HG02981 (cell line): ENCODE measurements around the gene PELO.
"Not testable (repeated sequence)": the region's sequence is repeated elsewhere in the genome, so short reads cannot be mapped to it uniquely, and the experiment has no call there.

Experiments
- ATAC-seq: cut with Tn5 transposase; IDR thresholded peaks from one replicate; pipeline ENCODE4 v1.9.1; 2021; ENCODE audit warnings: mild to moderate bottlenecking, moderate library complexity; ENCODE audit not compliant: unreplicated experiment

The PELO gene

DNA sequence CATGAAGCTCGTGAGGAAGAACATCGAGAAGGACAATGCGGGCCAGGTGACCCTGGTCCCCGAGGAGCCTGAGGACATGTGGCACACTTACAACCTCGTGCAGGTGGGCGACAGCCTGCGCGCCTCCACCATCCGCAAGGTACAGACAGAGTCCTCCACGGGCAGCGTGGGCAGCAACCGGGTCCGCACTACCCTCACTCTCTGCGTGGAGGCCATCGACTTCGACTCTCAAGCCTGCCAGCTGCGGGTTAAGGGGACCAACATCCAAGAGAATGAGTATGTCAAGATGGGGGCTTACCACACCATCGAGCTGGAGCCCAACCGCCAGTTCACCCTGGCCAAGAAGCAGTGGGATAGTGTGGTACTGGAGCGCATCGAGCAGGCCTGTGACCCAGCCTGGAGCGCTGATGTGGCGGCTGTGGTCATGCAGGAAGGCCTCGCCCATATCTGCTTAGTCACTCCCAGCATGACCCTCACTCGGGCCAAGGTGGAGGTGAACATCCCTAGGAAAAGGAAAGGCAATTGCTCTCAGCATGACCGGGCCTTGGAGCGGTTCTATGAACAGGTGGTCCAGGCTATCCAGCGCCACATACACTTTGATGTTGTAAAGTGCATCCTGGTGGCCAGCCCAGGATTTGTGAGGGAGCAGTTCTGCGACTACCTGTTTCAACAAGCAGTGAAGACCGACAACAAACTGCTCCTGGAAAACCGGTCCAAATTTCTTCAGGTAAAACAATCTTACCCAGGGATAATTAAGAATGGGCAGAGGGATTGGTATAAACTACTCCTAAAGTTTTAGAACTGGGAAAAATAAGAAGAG lies 12.9 kb downstream of the PELO start:
- peak; percentile 38 for ATAC-seq

DNA sequence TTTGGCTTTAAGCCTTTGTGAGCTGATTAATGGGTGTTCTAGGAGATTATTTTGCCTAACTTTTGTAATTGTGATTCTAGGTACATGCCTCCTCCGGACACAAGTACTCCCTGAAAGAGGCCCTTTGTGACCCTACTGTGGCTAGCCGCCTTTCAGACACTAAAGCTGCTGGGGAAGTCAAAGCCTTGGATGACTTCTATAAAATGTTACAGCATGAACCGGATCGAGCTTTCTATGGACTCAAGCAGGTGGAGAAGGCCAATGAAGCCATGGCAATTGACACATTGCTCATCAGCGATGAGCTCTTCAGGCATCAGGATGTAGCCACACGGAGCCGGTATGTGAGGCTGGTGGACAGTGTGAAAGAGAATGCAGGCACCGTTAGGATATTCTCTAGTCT lies 13.6 kb downstream of the PELO start:
- ATAC-seq: no peak

DNA sequence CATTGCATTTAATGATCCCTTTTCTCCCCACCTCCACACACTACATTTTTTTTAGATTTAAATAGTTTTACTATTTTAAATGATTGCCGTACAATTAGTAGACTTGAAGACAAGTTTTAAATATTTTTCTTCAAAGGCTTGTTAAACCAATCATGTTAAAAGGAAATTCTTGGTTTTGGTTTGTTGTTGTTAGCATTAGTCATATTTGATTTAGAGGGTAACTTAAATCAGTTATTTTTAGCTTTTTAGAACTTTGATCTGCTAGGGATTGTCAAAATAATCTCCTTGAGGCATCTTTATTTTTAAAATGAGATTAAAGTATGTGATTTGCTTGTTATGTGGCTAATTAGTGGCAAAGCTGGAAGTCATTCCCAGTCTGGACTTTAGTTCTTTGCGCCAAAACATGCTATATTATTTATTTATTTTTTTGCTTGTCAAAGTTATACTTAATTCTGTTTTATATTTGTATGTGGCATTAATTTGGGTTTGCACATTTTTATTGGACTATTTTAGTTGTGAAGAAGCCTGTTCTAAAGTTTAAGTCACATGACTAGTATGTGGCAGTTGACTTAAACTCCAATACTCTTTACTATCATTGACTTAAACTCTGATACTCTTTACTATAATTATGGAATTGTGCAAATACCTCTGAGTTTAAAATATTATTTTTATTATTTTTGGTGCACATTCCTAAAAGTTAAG lies 14.7 kb downstream of the PELO start:
- no peak for ATAC-seq

DNA sequence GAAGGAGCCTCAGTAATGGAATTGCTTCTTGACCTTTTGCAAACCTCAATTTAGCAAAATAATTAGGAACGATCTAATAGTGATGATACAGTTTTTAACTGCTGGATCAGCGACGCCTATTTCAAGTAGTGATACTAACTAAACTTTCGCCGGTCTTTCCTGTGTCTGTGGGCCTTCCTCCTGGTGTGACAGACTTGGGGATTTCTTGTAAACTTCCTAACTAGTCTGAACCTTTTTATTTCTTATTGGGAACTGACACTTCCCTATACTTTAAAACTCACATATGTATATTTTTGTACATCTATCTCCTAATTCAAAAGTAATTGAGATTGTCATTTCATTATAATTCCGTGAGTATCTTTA lies 15.2 kb downstream of the PELO start:
- ATAC-seq: no peak

DNA sequence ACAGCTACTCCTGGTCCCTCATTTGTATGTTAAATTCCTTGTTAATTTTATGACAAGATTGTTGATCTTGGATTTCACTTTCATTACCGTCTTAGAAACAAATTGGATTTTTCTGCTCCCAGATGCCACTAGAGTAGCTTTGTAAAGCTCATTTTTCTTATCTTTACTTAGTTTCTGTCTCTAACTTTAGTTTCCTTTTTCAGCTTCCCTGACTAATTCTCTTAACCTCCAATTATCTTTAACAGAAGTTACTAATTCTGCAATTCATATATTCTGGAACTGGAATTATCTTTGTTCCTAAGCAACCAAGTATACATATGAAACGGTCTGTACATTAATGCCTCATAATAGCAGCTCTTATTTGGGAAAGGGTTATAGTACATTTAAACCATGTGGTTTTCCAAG lies 16.7 kb downstream of the PELO start:
- no peak for ATAC-seq

DNA sequence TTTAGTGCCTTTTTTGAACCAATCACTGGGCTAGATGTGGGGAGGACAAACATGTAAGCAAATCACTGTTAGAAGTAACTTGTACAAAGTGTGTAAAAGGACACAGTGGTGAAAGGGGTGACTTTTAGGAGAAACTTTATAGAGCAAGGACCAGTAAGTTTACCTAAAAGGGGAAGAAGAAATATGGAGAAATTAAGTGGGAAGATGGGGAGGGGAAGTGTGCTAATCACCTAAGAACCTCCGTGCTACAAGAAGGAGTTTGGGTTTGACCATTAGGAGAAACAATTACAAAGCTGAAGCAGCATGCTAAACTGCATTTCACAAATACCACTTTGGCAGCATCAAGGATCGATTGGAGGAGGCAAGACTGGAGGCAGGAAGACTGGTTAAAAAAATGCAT lies 17.3 kb downstream of the PELO start:
- no peak for ATAC-seq

DNA sequence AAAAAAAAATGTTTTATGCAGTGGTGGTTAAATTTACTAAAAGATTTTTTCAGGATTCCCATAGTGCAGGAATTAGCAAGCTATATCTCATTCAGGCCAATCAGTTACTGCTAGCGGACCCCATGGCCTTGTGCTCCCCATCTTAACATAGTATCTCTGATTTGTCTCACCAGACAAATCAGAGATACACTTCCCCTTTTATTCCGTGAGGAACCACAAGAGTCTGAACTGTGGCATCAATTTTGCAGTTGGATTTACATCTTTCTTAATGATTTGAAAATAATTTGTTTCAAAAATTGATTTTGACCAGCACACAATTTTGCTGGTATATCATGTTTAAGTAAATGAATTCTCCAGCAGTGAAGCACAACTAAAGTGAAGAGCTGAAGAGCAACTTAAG lies 17.9 kb downstream of the PELO start:
- ATAC-seq: no peak

DNA sequence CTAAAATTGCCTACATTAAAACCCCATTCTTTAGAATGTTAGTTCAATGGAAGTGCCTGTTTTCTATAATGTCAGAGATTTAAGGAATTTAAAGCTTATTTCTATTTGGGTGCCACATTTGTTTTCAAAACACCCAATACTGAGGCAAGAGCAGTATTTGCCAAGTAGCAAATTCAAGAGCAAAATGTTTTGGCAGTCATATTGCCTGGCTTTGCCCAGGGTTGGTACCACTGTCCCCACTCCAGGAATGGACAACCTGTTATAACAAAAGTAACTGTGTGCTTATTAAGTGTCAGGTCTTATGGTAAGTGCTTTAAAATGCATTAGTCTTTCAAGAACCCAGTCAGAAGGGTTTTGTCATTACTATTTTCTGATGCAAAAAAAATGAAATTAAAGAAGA lies 19.3 kb downstream of the PELO start:
- ATAC-seq: no peak

DNA sequence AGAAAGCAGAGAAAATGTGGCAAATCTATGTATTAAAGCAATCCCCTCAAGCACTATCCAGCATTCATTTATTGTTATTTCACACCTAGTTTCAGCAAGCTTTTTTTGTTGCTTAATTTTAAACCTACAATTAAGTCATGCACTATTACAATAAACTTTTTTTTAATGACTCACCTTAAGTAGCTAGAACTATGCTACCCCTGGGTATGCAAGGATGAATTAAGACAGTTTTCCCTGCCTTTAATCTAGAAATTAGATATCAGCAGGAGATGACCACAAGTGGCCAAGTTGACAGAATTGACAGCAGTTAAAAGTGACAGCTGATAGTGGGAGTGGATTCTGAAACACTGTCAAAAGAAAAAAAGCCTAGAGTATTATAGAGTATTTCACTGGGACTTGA lies 20.0 kb downstream of the PELO start:
- no peak for ATAC-seq

DNA sequence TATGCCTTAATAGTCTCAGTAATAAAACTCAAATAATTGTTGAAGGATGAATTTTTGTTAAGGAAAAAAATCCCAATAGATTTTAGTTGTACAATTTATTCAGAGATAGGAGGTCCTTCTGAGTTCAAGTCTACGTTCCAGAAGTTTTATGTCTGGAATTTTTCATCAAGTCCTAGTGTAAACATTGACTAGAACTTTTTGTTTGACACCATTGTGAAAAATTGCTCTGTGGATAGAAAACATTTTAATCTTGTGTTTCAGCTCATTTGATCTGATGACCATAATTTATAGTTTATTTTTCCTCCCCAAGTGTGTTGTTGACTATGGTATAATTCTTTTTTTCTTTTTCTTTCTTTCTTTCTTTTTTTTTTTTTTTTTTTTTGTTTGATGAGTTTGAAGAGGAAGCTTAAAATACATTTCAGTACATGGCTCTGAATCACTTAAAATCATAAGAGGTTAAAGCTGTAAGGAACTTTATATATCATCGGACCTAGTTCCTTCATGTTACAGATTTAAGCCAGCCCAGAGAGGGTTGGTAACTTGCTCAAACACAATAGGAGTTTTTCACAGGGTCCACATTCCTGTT lies 20.7 kb downstream of the PELO start:
- no peak for ATAC-seq

DNA sequence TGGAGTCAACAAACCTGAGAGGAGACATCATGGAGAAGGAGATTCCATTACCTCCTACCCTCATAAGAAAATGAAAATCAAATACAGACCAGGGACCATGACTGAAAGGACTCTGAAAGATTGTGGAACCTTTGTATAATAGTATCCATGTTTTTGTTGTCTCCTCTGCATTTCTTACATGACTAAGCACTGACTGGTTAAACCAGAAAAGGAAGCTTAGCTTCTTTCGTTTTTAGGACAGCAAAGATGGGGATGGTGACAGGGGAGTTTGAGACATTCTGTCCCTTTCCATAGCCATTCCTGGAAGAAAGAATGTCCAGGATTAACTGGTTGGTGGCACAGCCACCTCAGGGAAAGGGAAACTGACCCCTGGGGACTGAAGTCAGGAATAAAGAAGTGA lies 22.2 kb downstream of the PELO start:
- ATAC-seq: no peak

DNA sequence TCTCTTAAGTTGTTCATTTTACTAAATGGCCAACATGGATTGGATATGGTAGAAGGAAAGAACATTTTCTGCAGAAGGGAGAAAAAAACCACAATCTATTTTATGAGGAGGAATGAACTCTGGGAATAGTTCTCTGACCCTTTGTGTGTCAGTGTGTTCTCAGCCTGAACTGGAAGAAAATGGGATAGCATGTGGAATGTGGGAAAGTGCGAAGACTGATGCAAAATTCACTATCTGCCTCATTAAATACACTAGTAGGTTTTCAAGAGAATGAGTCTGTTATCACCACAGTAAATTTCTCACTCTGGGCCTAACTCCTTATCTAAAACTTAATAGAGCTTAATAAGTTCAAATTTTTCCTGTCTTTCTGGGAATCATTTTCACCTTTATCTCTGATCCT lies 22.7 kb downstream of the PELO start:
- ATAC-seq: no peak

DNA sequence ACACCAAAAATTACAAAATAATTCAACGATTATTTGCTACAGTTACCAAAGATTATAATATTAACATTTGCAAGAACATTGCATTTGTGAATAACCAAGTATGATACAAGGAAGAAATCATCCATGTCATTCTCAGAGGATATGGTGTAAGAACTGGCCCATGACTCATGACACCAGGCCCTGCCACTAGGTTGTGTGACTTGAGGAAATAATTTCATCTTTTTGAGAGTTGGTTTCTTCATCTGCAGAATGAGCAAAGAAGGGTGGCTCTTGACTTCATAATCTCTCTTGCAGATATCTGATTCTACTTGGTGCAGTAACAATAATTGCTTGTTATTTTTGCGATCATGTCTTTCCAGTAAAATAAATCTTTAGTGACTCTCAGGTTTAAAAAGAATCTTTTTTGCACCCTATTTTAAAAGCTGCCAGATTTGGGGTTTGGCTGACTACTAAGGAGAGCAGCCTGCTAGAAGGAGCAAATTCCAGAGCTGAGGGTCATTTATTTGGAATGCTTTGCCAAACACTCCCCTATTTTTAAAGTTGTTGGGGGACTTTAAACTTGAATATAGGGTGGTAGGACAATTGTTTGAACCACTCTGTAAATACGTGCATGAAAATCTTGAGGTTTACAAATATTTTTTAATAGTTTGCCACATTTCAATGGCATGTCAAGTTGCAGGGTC lies 23.5 kb downstream of the PELO start:
- no peak for ATAC-seq

DNA sequence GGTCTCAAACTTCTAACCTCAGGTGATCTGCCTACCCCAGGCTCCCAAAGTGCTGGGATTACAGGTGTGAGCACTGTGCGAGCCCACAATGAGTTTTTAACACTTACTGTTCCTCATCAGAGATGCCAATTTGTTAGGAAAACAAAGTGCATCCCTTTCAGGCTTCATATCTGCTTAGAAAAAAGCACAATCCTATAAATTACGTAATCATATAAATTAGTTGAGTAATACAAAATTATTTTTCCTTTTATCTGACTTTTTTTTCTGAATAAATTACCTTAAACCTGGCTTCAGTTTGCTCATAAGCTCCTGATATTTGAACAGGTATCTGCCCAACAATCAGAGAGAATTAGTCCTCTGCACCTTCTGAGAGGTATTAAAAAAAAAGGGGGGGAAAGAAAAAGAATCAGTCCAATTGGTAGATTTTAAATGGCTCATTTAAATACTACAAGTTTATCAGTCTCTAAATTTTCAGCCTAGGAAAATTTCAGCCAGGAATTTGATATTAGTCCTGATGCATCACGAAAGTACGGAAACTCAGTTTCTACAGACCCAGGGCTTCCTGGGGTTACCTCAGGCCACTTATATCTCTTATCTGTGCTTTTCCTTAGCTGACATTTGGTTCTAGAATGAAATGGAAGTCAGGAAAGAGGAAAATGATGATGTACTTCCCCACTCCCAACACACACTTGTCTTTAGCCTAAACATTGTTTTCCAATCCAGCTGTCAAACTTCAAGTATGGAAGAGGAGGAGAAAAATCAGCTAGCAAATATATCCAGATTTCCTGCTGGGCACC lies 26.8 kb downstream of the PELO start:
- no peak for ATAC-seq

DNA sequence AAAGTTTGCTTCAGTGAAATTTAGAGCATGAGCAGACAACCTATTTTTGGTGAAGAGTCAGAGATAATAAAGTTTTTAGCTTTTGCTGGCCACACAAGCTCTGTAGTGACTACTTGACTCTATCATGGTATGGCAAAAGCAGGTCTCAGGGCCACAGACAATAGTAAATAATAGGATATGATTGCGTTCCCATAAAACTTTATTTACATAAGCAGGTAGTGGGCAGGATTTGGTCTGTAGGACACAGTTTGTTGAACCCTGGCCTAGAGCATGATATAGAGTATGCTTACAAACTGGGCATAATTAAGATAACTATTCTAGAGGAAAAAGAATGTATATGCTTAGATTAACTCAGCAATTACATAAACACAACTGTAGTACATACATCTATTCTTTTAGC lies 30.1 kb downstream of the PELO start:
- ATAC-seq: no peak

DNA sequence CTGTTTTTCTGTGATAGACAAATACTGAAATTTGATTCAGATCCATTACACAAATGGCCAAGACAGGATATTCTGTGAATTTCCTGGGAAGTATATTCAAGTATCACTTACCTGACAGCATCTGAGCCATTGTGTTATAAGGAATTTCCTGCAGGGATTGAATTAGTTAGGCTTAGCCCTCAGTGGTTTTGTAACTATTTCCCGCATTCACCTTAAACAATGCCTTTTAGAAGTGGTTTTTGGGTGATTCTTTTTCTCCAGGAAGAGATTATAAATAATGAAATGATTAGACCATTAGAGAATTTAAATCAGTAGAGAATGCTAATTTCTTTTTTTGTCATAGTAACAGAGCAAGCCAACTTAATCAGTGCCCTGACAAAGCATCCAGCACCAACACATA lies 30.6 kb downstream of the PELO start:
- ATAC-seq: no peak

DNA sequence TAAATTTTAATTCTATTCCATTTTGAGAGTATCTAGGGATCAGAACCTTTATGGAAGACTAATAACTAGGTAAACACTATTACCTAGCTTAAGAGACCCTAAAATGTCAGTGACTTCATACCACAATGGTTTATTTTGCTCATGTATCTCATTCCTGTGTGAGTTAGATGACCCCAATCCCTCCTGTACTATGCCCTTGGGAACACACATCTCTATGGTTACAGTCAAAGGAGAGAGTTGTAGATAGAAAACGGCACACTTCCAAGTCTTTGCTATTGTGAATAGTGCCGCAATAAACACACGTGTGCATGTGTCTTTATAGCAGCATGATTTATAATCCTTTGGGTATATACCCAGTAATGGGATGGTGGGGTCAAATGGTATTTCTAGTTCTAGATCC lies 31.1 kb downstream of the PELO start:
- ATAC-seq: not testable (repeated sequence)

DNA sequence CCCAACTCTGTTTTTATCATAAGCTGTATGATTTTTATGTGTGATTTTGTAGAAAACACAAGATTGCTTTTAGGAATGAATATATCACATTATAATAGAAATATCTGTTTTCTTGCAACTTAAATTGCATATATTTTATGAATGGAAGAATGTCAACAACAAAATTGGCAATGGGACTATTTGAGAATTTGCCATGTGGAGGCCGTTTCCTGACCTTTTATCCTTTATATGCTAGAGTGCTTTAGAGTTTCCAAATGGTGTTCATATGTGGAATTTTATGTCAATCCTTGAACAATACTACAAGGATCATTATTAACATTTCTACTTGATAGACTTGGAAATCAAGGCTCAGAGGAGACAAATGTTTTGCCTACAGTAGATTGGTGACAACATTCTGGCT lies 34.2 kb downstream of the PELO start:
- ATAC-seq: no peak

DNA sequence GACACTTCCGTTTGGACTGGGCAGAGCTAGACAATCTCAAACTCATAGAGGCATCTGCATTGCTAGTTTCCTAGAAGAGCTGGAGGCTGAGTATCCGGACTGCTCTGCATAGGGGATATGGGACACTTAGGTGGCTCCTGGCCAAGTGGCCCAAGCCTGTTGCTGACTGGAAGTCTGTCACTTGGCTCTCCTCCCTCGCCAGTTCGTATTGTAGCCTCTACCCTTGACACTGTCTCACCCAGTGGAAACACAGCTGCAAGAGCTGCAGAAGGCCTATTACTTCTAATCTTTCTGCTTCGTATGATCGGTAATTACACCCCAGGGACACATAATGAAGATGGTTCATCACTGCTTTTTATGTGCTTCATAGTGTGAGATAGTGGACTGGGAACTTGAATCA lies 34.7 kb downstream of the PELO start:
- no peak for ATAC-seq

DNA sequence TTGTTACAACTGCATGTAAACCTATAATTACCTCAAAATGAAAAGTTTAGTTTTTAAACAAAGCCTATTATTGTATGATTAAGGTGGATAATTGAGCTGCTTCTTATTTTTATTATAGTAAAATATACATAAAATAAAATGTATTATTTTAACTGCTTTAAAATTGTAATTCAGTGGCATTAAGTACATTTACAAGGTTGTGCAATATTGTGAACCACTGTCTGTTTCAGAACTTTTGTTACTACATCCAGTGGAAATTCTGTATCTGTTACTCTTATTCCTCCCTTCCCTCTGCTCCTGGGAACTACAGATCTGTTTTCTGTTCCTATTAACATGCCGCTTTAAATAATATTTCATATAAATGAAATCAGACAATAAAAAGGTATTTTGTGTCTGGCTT lies 37.1 kb downstream of the PELO start:
- no peak for ATAC-seq

DNA sequence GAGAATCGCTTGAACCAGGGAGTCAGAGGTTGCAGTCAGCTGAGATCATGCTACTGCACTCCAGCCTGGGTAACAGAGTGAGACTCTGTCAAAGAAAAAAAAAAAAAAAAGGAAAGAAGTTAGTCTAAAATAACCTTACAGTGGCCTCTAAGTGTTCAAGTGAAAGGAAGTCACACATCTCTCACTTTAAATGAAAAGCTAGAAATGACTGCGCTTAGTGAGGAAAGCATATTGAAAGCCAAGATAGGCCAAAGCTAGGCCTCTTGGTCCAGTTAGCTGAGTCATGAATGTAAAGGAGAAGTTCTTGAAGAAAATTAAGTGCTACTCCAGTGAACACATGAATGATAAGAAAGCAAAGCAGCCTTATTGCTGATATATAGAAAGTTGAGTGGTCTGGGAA lies 38.1 kb downstream of the PELO start:
- ATAC-seq: peak; percentile 77
